Adipocyte (in vitro differentiated cells): ENCODE measurements around the gene TCF21.

Experiments used
- DNase-seq: peaks from one replicate; pipeline ENCODE4 v3.0.0-alpha.2; 2015; ENCODE audit warnings: low read depth
- H3K27me3 ChIP-seq: replicated peaks from 2 replicates; pipeline ENCODE4 v1.7.0; 2013; ENCODE audit warnings: mild to moderate bottlenecking, low read length, moderate library complexity; ENCODE audit not compliant: control insufficient read depth, insufficient read depth
- H3K36me3 ChIP-seq: 2 replicates; pipeline ENCODE4 v1.7.0; 2013; ENCODE audit warnings: low read length, mild to moderate bottlenecking, moderate library complexity; ENCODE audit not compliant: control insufficient read depth, insufficient read depth, severe bottlenecking
- H3K4me1 ChIP-seq: 2 replicates; pipeline ENCODE4 v1.7.0; 2013; ENCODE audit warnings: mild to moderate bottlenecking, low read length, moderate library complexity; ENCODE audit not compliant: control insufficient read depth, insufficient read depth
- H3K4me3 ChIP-seq: 2 replicates; pipeline ENCODE4 v1.7.0; 2013; ENCODE audit warnings: mild to moderate bottlenecking, low read length, moderate library complexity
- H3K9ac ChIP-seq: 2 replicates; pipeline ENCODE4 v1.7.0; 2013; ENCODE audit warnings: mild to moderate bottlenecking, low read length, moderate library complexity
- H3K9me3 ChIP-seq: 2 replicates; pipeline ENCODE4 v1.7.0; 2013; ENCODE audit warnings: mild to moderate bottlenecking, low read length, moderate library complexity; ENCODE audit not compliant: control insufficient read depth

Gene TCF21

DNA sequence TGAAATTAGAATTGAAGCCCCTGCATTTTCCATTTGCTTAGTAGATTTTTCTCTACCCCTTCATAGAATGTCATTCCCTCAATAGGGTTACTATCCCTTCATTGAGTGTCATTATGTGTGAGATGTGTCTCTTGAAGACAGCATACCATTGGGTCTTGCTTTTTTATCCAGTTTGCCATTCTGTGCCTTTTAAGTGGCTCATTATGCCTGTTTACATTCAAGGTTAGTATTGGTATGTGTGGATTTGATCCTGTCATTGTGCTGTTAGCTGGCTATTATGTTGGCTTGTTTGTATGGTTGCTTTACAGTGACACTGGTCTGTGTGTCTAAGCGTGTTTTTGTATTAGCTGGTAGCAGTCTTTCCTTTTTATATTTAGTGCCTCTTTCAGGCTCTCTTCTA lies 25.7 kb upstream of the TCF21 start:
- peaks cover 36% of the 10 kb centered on the region for H3K9me3 ChIP-seq
- no peaks in the 10 kb centered on the region for H3K36me3 ChIP-seq
- H3K27me3 ChIP-seq = no peaks in the 10 kb centered on the region
- no peak for DNase-seq
- peaks cover 8% of the 10 kb centered on the region for H3K4me1 ChIP-seq
- no peak overlapping the region for H3K9ac ChIP-seq
- peak overlapping the region; percentile 20 for H3K4me3 ChIP-seq

DNA sequence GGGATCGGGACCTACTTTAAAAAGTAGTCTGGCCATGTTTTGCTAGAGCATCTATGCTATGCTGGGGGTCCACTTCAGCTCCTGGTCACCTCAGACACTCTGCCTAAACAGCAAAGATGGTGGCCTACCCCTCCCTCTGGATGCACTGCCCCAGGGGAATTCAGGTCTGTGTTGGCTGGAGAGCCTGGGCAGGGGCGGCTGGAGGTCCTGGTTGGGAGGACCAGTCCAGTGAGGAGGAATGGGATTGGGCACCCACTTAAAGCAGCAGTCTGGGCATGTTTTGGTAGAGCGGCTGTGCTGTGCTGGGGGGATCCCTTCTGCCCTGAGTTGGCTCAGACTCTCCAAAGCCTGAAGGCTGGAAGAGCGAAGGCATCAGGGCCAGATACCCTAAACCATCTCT lies 23.2 kb upstream of the TCF21 start:
- no peak for DNase-seq

GRCh38 chr6:133871131-133871530 lies 17.8 kb upstream of the TCF21 start:
- no peak overlapping the region for H3K9ac ChIP-seq
- no peak overlapping the region for H3K4me3 ChIP-seq
- no peaks in the 10 kb centered on the region for H3K27me3 ChIP-seq
- DNase-seq = peak; percentile 63
- no peaks in the 10 kb centered on the region for H3K9me3 ChIP-seq
- peaks cover 6% of the 10 kb centered on the region for H3K4me1 ChIP-seq
- no peaks in the 10 kb centered on the region for H3K36me3 ChIP-seq

More for the DNA sequence above, 23.2 kb upstream of the TCF21 start:
- Histone ChIP-seq H3K9ac (no peak overlapping the region), H3K36me3 (no peaks in the 10 kb centered on the region), H3K27me3 (no peaks in the 10 kb centered on the region), H3K4me1 (peaks cover 4% of the 10 kb centered on the region), H3K9me3 (peaks cover 33% of the 10 kb centered on the region), H3K4me3 (no peak overlapping the region)

GRCh38 chr6:133873538-133873937 lies 15.4 kb upstream of the TCF21 start:
- Histone ChIP-seq H3K9ac (no peak overlapping the region), H3K9me3 (no peaks in the 10 kb centered on the region), H3K4me1 (peaks cover 6% of the 10 kb centered on the region), H3K27me3 (no peaks in the 10 kb centered on the region), H3K36me3 (no peaks in the 10 kb centered on the region), H3K4me3 (no peak overlapping the region)
- no peak for DNase-seq

- no peak for DNase-seq
- Histone ChIP-seq H3K27me3 (no peaks in the 10 kb centered on the region), H3K4me1 (no peaks in the 10 kb centered on the region), H3K36me3 (no peaks in the 10 kb centered on the region), H3K9ac (no peak overlapping the region), H3K9me3 (no peaks in the 10 kb centered on the region), H3K4me3 (no peak overlapping the region)
Observed at GRCh38 chr6:133877116-133877515, 11.8 kb upstream of the TCF21 start.

GRCh38 chr6:133880006-133880405 lies 8.9 kb upstream of the TCF21 start:
- no peaks in the 10 kb centered on the region for H3K36me3 ChIP-seq
- H3K4me1 ChIP-seq = no peaks in the 10 kb centered on the region
- no peaks in the 10 kb centered on the region for H3K9me3 ChIP-seq
- no peak overlapping the region for H3K4me3 ChIP-seq
- peaks cover 2% of the 10 kb centered on the region for H3K27me3 ChIP-seq
- no peak for DNase-seq
- no peak overlapping the region for H3K9ac ChIP-seq

GRCh38 chr6:133880896-133881295 lies 8.0 kb upstream of the TCF21 start:
- H3K4me1 ChIP-seq = no peaks in the 10 kb centered on the region
- DNase-seq = no peak
- no peak overlapping the region for H3K4me3 ChIP-seq
- H3K9ac ChIP-seq = no peak overlapping the region
- H3K9me3 ChIP-seq = no peaks in the 10 kb centered on the region
- no peaks in the 10 kb centered on the region for H3K36me3 ChIP-seq
- H3K27me3 ChIP-seq = peaks cover 2% of the 10 kb centered on the region

DNA sequence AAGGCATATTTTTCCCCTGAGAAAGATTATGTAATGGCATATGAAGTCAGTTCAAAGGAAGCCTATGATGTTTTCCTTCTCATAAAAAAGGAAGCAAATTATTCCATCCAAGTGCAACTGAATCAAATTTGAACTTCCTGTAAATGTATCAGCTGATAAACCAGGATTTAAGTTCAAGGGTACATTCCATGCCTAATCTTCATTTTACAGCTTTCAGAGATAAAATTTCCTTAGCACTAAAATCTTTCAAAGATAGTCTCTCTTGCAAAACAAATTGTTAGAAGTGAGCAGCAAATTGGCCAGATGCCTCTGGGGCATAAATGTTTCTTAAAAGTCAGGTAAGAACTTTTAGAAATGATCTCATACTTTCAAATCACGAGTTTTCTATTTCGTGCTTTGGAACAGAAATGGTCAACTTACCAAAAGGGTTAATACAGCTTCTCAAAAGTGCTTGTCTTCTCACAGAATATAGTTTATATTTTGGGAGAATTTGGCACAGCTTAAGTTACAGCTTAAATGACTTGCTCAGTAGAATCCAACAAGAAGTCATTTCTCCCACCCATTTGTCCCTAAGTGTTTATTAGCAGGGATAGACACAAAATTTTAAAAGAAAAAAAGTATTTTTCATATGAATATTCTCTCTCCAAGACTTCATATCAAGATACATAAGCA lies 2.7 kb upstream of the TCF21 start:
- H3K4me1 ChIP-seq = peaks cover 12% of the 10 kb centered on the region
- H3K27me3 ChIP-seq = peaks cover 39% of the 10 kb centered on the region
- peaks cover 6% of the 10 kb centered on the region for H3K9me3 ChIP-seq
- no peak overlapping the region for H3K9ac ChIP-seq
- DNase-seq = no peak
- no peak overlapping the region for H3K4me3 ChIP-seq
- H3K36me3 ChIP-seq = no peaks in the 10 kb centered on the region

GRCh38 chr6:133887156-133887879 lies 1.6 kb upstream of the TCF21 start:
- Histone ChIP-seq H3K4me3 (no peak overlapping the region), H3K4me1 (peaks cover 13% of the 10 kb centered on the region), H3K9ac (no peak overlapping the region), H3K36me3 (no peaks in the 10 kb centered on the region), H3K9me3 (peaks cover 6% of the 10 kb centered on the region), H3K27me3 (peaks cover 49% of the 10 kb centered on the region)
- no peak for DNase-seq

DNA sequence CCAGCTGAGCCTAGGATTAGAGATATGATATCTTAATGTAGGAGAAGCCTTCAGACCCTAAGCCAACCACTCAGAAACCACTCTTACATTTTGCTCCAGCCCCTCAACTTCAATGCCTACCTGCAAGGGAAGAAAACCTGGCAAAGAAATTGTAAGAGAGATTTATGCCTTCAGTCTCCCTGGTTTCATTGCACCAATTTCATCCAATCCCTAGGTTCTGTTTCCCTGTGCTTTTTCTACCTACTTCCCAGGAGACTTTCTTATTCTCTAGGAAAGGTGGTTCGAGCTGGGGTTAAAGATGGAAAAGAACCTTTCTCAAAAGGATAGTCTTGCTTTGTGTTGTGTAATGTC lies 1.1 kb upstream of the TCF21 start:
- no peak for DNase-seq
- Histone ChIP-seq H3K36me3 (no peaks in the 10 kb centered on the region), H3K9me3 (peaks cover 6% of the 10 kb centered on the region), H3K4me1 (peaks cover 13% of the 10 kb centered on the region), H3K27me3 (peaks cover 54% of the 10 kb centered on the region), H3K4me3 (no peak overlapping the region), H3K9ac (no peak overlapping the region)

- Histone ChIP-seq H3K9me3 (peaks cover 6% of the 10 kb centered on the region), H3K27me3 (peaks cover 71% of the 10 kb centered on the region), H3K36me3 (no peaks in the 10 kb centered on the region), H3K9ac (peak overlapping the region; percentile 79), H3K4me3 (peak overlapping the region; percentile 79), H3K4me1 (peaks cover 13% of the 10 kb centered on the region)
- peak; percentile 84 for DNase-seq
Observed at GRCh38 chr6:133889557-133890403, 867 bp downstream of the TCF21 start.
